Esophagus squamous epithelium (tissue), 5 donors: Measurements from ENCODE around the gene LAMA1. TPM values are rescaled to one million over a fixed set of nuclear protein-coding genes. Genes with fewer than 3 reads are reported as not detected.

Source experiments
- DNase-seq: peaks from one replicate; lab custom pipeline; 2025; lab: John Stamatoyannopoulos, UW
- H3K27ac ChIP-seq, 4 donors: fragments of 200-600 bp; sonication (generic); one replicate each; pipeline ENCODE4 v1.5.1; 2016 to 2019; ENCODE audit warnings: mild to moderate bottlenecking in 1 of 4
- H3K27me3 ChIP-seq, 4 donors: fragments of 200-600 bp; sonication (generic); 1 replicate in 3 of 4; 2 replicates in 1 of 4; pipeline versions ENCODE4 v1.5.1 to v1.6.0; 2017 to 2021; ENCODE audit warnings: antibody characterized with exemption in 1 of 4
- H3K36me3 ChIP-seq, 3 donors: fragments of 200-600 bp; sonication (generic); one replicate each; pipeline ENCODE4 v1.5.1; 2016 to 2019
- H3K4me1 ChIP-seq, 3 donors: fragments of 200-600 bp; sonication (generic); one replicate each; pipeline ENCODE4 v1.5.1; 2017 to 2019
- H3K4me3 ChIP-seq, 4 donors: fragments of 200-600 bp; sonication (generic); 1 replicate in 3 of 4; 2 replicates in 1 of 4; pipeline ENCODE4 v1.5.1; 2016 to 2019; ENCODE audit warnings: mild to moderate bottlenecking in 2 of 4, moderate library complexity in 1 of 4
- H3K9me3 ChIP-seq, 3 donors: fragments of 200-600 bp; sonication (generic); one replicate each; pipeline ENCODE4 v1.5.1; 2016 to 2019
- CTCF ChIP-seq, 6 experiments: fragments of 450-650 bp in 4 of 6; fragments of 200-600 bp in 2 of 6; sonication (generic) in 2 of 6; IDR thresholded peaks; one replicate each; pipeline ENCODE4 v1.5.1; 2016 to 2019; ENCODE audit warnings: antibody characterized with exemption in 6 of 6, mild to moderate bottlenecking in 4 of 6, moderate library complexity in 4 of 6
- POLR2A ChIP-seq, 4 donors: fragments of 450-650 bp; IDR thresholded peaks; one replicate each; pipeline ENCODE4 v1.6.1; 2017; ENCODE audit warnings: antibody characterized with exemption in 4 of 4, mild to moderate bottlenecking in 4 of 4, moderate library complexity in 3 of 4
- WGBS, 2 donors: methylation state at CpG; one replicate each; pipeline ENCODE4 v1.1.5; 2018; 5-methylcytosine and 5-hydroxymethylcytosine counted together
- intact Hi-C: fragments of 100-400 bp; cut with DNase I; formaldehyde crosslinking; loops from one replicate; pipeline ENCODE4 v1.15.0; 2022
- total RNA-seq, 4 donors: library from RNA; depleted of rRNA; stranded (reverse); fragments of >200 nt; gene quantifications; one replicate each; pipeline ENCODE4 v1.1.0, GENCODE V29; 2016
- donor health status: DM: yes; HTN: yes; CAD: no.

LAMA1 gene
- total RNA-seq, 4 donors from 2014 or later, result 0.08 to 2.7 (median 1.6) TPM

GRCh38 chr18:7102131-7102530 is 15.5 kb downstream of the LAMA1 start:
- Histone ChIP-seq H3K4me1 (peaks cover 0 to 13% (median 0%) of the 10 kb centered on the region in 3 donors), H3K36me3 (no peaks in the 10 kb centered on the region), H3K27me3 (no peaks in the 10 kb centered on the region), H3K27ac (no peak overlapping the region), H3K4me3 (no peak overlapping the region), H3K9me3 (no peaks in the 10 kb centered on the region)
- WGBS, 2 donors, result 13 to 38% methylated on average over 2 of the region's 2 CpGs
- no peak for TF ChIP-seq POLR2A (IDR thresholded peaks at IDR 0.05)
- TF ChIP-seq CTCF (IDR thresholded peaks at IDR 0.05), result no peak
- DNase-seq, result no peak
- intact Hi-C loops, result no loop called here

- WGBS, 2 donors, result 65 to 82% methylated on average over 7 of the region's 7 CpGs
- no peak overlapping the region for H3K4me3 ChIP-seq
- intact Hi-C loops, result no loop called here
- no peak overlapping the region for H3K27ac ChIP-seq
- no peak for DNase-seq
- H3K27me3 ChIP-seq, result no peaks in the 10 kb centered on the region
- no peaks in the 10 kb centered on the region for H3K4me1 ChIP-seq
- H3K9me3 ChIP-seq, result no peaks in the 10 kb centered on the region
- TF ChIP-seq CTCF (IDR thresholded peaks at IDR 0.05), result no peak
- TF ChIP-seq POLR2A (IDR thresholded peaks at IDR 0.05), result no peak
- no peaks in the 10 kb centered on the region for H3K36me3 ChIP-seq
Measured at GRCh38 chr18:7096838-7097237, 20.8 kb downstream of the LAMA1 start.

- H3K27me3 ChIP-seq, result no peaks in the 10 kb centered on the region
- H3K4me1 ChIP-seq, result no peaks in the 10 kb centered on the region
- TF ChIP-seq POLR2A (IDR thresholded peaks at IDR 0.05) (no peak), CTCF (IDR thresholded peaks at IDR 0.05) (no peak)
- H3K4me3 ChIP-seq, result no peak overlapping the region
- no peak for DNase-seq
- intact Hi-C loops, result no loop called here
- H3K9me3 ChIP-seq, result no peaks in the 10 kb centered on the region
- no peaks in the 10 kb centered on the region for H3K36me3 ChIP-seq
- H3K27ac ChIP-seq, result no peak overlapping the region
Measured at GRCh38 chr18:7094427-7094826, 23.2 kb downstream of the LAMA1 start.

GRCh38 chr18:7090771-7091170 is 26.8 kb downstream of the LAMA1 start:
- no peak for DNase-seq
- H3K4me1 ChIP-seq, result no peaks in the 10 kb centered on the region
- no peaks in the 10 kb centered on the region for H3K36me3 ChIP-seq
- WGBS, 2 donors, result 43 to 45% methylated on average over 2 of the region's 2 CpGs
- TF ChIP-seq POLR2A (IDR thresholded peaks at IDR 0.05) (no peak), CTCF (IDR thresholded peaks at IDR 0.05) (no peak)
- H3K4me3 ChIP-seq, result no peak overlapping the region
- no peaks in the 10 kb centered on the region for H3K27me3 ChIP-seq
- no peak overlapping the region for H3K27ac ChIP-seq
- intact Hi-C loops, result no loop called here
- H3K9me3 ChIP-seq, result no peaks in the 10 kb centered on the region

GRCh38 chr18:7089369-7089768 is 28.2 kb downstream of the LAMA1 start:
- no peaks in the 10 kb centered on the region for H3K9me3 ChIP-seq
- no peak overlapping the region for H3K27ac ChIP-seq
- TF ChIP-seq CTCF (IDR thresholded peaks at IDR 0.05) (no peak), POLR2A (IDR thresholded peaks at IDR 0.05) (no peak)
- intact Hi-C loops, result no loop called here
- DNase-seq, result no peak
- H3K4me3 ChIP-seq, result no peak overlapping the region
- no peaks in the 10 kb centered on the region for H3K27me3 ChIP-seq
- WGBS, 2 donors, result 82 to 85% methylated on average over 8 of the region's 8 CpGs
- no peaks in the 10 kb centered on the region for H3K36me3 ChIP-seq
- peaks cover 0 to 8% (median 0%) of the 10 kb centered on the region in 3 donors for H3K4me1 ChIP-seq
